Activated T-helper 1 cell treated with anti-CD3 and anti-CD28 coated beads, Interleukin-2, amount 50 U/mL, for 16 hours (primary cell): ENCODE measurements around the gene USP17L30.
A peak's percentile ranks its signal among the peaks of the same experiment; 100 is the strongest.
"Not testable (repeated sequence)": the region's sequence is repeated elsewhere in the genome, so short reads cannot be mapped to it uniquely, and the experiment has no call there.

Source experiments
- DNase-seq, 2 donors: peaks; one replicate each; pipeline ENCODE4 v3.0.0-alpha.2; 2020; ENCODE audit warnings: low read depth in 1 of 2, low spot score in 1 of 2

The USP17L30 gene

DNA sequence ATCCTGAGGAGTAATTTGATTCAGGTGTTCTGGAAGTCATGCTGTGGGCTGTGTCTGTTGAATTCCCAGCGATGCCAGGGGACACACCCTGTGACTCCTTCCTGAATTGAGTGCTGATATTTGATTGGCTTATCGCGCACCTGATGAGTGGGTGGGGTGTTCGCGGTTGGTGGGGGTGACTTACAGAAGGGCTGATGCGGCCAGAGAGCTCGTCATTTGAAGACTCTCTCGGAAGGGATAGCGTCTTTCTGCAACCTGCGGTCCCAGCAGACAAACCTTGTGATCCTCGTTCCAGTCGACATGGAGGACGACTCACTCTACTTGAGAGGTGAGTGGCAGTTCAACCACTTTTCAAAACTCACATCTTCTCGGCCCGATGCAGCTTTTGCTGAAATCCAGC lies at the start of gene USP17L30:
USP17L30 (plus strand) TSS at position 301 of the 400 bp plus-strand sequence; CDS start at position 301, 0 bp downstream.
- not testable (repeated sequence) for DNase-seq

- DNase-seq: not testable (repeated sequence)
Measured at GRCh38 chr4:9324191-9324590, 38.7 kb upstream of the USP17L30 start.

DNA sequence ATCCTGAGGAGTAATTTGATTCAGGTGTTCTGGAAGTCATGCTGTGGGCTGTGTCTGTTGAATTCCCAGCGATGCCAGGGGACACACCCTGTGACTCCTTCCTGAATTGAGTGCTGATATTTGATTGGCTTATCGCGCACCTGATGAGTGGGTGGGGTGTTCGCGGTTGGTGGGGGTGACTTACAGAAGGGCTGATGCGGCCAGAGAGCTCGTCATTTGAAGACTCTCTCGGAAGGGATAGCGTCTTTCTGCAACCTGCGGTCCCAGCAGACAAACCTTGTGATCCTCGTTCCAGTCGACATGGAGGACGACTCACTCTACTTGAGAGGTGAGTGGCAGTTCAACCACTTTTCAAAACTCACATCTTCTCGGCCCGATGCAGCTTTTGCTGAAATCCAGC lies 38.1 kb upstream of the USP17L30 start, which contains the start of gene USP17L24:
USP17L24 (plus strand) TSS at position 301 of the 400 bp plus-strand sequence; CDS start at position 301, 0 bp downstream.
- not testable (repeated sequence) for DNase-seq

DNA sequence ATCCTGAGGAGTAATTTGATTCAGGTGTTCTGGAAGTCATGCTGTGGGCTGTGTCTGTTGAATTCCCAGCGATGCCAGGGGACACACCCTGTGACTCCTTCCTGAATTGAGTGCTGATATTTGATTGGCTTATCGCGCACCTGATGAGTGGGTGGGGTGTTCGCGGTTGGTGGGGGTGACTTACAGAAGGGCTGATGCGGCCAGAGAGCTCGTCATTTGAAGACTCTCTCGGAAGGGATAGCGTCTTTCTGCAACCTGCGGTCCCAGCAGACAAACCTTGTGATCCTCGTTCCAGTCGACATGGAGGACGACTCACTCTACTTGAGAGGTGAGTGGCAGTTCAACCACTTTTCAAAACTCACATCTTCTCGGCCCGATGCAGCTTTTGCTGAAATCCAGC lies 33.3 kb upstream of the USP17L30 start, which contains the start of gene USP17L25:
USP17L25 (plus strand) TSS at position 301 of the 400 bp plus-strand sequence; CDS start at position 301, 0 bp downstream.
- DNase-seq: not testable (repeated sequence)

- not testable (repeated sequence) for DNase-seq
Measured at GRCh38 chr4:9334358-9334757, 28.6 kb upstream of the USP17L30 start, which contains the start of gene USP17L26. TSS of gene USP17L26 (plus strand) at chr4:9334658. CDS start at chr4:9334658, 0 bp downstream.

DNA sequence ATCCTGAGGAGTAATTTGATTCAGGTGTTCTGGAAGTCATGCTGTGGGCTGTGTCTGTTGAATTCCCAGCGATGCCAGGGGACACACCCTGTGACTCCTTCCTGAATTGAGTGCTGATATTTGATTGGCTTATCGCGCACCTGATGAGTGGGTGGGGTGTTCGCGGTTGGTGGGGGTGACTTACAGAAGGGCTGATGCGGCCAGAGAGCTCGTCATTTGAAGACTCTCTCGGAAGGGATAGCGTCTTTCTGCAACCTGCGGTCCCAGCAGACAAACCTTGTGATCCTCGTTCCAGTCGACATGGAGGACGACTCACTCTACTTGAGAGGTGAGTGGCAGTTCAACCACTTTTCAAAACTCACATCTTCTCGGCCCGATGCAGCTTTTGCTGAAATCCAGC lies 23.8 kb upstream of the USP17L30 start, which contains the start of gene USP17L5:
USP17L5 (plus strand) TSS at position 301 of the 400 bp plus-strand sequence; CDS start at position 301, 0 bp downstream.
- not testable (repeated sequence) for DNase-seq

DNA sequence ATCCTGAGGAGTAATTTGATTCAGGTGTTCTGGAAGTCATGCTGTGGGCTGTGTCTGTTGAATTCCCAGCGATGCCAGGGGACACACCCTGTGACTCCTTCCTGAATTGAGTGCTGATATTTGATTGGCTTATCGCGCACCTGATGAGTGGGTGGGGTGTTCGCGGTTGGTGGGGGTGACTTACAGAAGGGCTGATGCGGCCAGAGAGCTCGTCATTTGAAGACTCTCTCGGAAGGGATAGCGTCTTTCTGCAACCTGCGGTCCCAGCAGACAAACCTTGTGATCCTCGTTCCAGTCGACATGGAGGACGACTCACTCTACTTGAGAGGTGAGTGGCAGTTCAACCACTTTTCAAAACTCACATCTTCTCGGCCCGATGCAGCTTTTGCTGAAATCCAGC lies 19.1 kb upstream of the USP17L30 start, which contains the start of gene USP17L27:
USP17L27 (plus strand) TSS at position 301 of the 400 bp plus-strand sequence; CDS start at position 301, 0 bp downstream.
- not testable (repeated sequence) for DNase-seq

GRCh38 chr4:9348593-9348992 lies 14.3 kb upstream of the USP17L30 start, which contains the start of gene USP17L28:
TSS of gene USP17L28 (plus strand) at chr4:9348893. CDS start at chr4:9348893, 0 bp downstream.
- not testable (repeated sequence) for DNase-seq

- DNase-seq: not testable (repeated sequence)
Measured at GRCh38 chr4:9350866-9351265, 12.1 kb upstream of the USP17L30 start.

DNA sequence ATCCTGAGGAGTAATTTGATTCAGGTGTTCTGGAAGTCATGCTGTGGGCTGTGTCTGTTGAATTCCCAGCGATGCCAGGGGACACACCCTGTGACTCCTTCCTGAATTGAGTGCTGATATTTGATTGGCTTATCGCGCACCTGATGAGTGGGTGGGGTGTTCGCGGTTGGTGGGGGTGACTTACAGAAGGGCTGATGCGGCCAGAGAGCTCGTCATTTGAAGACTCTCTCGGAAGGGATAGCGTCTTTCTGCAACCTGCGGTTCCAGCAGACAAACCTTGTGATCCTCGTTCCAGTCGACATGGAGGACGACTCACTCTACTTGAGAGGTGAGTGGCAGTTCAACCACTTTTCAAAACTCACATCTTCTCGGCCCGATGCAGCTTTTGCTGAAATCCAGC lies 9.6 kb upstream of the USP17L30 start, which contains the start of gene USP17L29:
USP17L29 (plus strand) TSS at position 301 of the 400 bp plus-strand sequence; CDS start at position 301, 0 bp downstream.
- not testable (repeated sequence) for DNase-seq

GRCh38 chr4:9379881-9380280 lies 17.0 kb downstream of the USP17L30 start:
- DNase-seq: not testable (repeated sequence)

DNA sequence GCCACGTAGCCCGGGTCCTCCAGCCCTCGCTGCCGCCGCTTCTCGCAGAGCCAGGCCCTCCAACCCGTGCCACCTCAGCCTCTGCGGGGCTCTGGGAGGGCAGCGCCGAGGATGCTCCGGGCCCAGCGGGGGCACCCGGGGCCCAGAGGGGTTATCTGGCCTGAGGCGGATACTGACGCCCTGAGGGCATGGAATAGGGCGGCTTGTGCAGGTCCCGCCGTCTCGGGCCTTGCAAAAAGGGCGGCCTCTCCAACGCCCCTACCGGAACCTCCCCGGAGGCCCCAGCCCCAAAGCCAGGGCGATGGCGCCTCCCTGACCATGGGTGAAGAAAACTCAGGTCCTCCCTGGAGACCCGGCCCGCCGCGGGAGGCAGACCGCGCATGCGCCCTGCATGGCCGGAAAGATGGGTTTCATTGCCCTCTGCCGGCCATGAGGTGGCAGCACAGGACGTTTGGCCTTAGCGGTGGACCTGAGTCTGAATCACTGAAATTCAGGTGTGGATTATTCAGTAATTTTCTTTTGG lies 18.1 kb downstream of the USP17L30 start:
- DNase-seq: peak in 1 of 2 donors; percentile 11

DNA sequence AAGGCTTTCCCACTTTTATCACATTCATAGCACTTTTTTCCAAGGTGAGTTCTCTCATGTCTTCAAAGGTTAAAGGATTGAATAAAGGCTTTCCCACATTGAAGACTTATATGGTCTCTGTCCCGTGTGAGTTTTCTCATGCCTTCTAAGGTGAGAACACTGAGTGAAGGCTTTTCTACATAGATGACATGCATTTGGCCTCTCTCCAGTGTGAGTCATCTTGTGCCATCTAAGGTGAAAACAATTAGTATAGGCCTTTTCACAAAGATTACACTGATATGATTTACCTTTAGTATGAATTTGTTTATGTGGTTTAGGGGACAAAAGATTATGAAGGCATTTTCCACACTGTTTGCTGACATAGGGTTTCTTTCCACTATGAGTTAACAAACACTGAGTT lies 21.2 kb downstream of the USP17L30 start:
- no peak for DNase-seq

- DNase-seq: not testable (repeated sequence)
Measured at GRCh38 chr4:9389001-9389400, 26.1 kb downstream of the USP17L30 start.

GRCh38 chr4:9405774-9406173 lies 42.8 kb downstream of the USP17L30 start:
- not testable (repeated sequence) for DNase-seq

DNA sequence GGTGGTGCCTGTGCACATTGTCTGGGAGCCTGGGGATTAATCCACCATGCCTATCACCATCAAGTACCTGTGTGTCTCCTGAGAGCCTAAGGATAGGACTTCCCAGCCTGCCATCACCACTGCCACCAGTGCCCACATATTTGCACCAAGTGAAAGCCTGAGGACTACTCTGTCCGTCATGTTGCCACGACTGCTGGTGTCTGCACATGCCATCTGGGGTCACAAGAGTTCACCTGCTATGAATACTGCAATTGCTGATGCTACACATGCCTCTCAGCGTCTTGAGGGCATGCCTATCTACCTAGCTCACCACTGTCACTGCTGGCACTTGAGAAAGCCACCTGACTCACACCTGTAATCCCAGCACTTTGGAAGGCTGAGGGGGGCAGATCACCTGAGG lies 43.6 kb downstream of the USP17L30 start:
- not testable (repeated sequence) for DNase-seq

DNA sequence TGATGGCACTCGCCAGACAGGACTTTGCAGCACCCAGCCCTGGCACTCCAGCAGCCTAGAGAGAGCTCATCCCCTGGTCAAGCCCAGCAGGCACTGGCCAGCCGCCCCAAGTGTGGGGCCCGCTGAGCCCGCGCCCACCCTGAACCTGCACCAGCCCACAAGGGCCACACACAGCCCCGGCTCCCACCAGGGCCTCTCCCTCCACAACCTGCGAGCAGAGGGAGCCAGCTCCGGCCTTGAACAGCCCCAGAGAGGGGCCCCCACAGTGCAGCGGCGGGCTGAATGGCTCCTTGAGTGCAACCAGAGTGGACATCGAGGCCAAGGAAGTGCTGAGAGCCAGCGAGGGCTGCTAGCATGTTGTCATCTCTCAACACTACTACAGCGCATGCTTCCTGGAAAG lies 46.9 kb downstream of the USP17L30 start:
- DNase-seq: no peak
